AG08395 (cell line): ENCODE measurements around the gene UBA3.

ENCODE experiments used
- DNase-seq: peaks from one replicate; pipeline ENCODE4 v3.0.0; 2012; ENCODE audit warnings: mixed read lengths, low spot score

The UBA3 gene

DNA sequence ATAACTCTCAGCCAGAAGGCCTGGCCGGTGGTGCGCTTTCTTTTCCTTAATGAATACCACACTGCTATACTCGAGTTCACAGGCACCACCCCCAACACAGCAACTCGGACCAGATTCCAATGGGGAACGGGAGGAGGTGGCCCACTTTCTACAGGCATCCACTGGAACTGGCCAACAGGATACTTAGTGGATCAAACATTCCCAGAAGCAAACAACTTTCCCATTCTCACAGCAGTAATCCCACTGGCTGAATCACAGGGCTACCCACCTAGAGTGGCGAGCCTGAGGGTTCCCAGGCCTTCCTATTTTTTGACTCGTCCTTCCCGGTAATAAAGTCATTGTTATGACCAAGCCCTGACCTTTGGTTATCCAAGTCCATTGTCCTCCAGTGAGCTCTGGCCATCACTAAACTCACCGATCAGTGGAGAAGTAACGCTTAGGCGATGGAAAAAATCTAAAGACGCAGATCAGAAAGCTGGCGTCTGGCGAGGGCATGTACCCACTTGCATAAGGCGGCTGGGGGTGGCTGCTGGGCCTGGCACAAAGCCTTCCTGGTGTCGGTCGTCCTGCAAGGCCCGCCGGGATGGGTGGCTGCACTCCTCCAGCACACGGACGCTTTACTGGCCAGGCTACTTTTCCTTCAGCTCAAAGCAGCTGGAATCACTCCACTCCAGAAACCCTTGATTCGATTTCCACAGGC lies 67.9 kb downstream of the UBA3 start:
- peak; percentile 60 for DNase-seq

DNA sequence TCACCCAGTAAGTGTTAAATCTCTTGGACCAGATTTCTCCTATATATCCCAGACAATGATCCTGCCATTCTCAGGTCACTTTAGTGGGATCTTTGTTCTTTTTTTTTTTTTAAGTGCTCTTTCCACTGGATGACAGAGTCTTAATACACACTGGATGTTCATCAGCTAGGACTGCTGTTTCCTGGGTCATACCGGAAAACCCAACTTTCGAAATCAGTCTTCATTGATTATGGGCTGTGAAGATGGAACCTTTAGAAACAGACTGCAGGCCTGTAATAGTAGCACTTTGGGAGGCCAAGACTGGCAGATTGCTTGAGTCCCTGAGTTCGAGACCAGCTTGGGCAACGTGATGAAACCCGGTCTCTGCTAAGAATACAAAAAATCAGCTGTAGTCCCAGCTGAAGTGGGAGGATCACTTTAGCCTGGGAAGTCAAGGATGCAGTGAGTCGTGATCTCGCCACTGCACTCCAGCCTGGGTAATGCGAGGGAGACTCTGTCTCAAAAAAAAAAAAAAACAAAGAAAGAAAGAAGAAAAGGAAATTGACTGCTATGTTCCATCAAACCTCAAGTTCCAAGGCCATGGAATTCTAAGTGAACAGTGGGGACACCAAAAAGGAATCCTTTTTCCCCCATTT lies 69.0 kb downstream of the UBA3 start:
- no peak for DNase-seq

DNA sequence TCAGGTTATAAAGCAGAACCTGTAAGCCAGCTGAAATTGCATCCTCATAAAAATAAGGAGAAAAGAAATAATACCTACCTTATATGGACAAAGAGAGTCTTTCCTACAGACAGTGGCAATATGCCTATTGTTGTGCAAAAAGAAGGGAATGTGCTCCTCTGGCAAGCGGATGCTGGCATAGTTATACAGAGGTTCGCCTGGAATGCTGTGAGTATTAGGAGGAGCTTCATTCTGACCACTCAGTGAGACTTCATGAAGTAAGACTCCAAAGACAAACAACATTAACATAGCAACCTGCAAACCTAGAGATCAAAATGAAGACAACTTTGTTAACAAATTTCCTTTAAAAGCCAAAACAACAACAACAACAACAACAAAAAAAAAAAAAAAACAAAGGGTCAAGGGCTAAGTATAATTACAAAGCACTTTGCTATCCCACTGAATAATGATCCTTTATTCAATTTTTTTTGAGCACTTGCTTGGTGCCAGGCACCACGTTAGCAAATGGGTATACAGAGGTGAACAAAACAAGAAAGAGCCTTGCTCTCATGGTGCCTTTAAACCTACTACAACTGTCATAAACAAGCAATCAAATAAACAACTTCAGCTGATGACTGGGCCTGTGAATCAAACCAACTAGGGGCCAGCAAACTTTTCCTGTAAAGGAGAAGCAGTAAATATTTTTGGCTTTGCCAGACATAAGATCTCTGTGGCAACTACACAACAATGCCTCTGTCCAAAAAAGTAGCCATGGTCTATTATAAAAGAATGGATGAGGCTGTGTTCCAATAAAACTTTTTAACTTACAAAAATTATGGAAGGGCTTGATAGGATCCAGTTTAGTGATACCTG lies 70.4 kb downstream of the UBA3 start:
- DNase-seq, result peak; percentile 83

DNA sequence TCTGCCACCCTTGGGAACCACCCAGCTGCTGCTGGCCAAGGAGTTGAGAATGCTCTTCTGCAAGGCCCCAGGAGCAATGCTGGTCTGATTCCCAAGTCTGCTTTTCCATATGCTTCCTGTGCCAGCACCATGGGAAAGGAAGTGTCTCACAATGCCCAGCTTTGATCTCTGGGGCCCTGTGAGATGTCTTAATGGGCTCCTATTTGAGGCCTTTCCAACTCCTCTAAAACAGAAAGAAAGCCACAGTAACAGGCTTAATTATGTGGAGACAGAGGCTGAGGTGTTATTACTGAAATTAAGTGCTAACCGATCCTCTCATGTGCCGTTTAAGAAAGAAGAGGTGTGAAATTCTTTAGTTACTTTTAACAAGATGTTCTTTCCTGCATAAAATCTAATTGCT lies 71.2 kb downstream of the UBA3 start:
- no peak for DNase-seq

DNA sequence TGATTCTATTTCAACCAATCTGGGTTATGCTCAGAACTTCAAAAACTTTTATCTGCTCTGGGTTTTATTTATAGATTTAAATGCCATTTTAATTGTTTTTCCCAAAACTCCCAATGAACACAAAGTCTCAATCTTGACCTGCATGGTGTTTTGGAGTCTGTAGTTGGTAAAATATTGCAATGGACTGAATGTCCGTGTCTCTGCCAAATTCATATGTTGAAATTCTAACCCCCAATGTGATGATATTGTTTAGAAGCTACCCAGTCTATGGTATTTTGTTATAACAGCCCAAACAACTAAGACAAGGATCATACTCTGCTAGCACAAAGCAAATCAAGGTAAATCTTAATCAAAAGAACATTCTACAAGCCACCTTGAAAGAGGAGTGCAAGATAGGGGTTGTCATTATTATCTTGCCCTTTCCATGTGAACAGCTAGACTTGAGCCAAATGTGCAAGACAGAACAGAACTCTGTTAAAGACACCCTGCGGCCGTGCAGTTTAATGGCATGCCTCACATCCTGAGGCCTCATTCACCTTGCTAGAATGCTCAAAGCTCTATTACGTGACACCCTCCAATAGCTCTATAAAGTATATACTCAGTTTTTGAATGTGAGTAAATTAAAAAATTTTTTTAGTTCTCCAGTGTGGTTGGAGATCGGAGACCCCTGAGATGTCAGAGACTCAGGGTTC lies 74.2 kb downstream of the UBA3 start:
- no peak for DNase-seq

DNA sequence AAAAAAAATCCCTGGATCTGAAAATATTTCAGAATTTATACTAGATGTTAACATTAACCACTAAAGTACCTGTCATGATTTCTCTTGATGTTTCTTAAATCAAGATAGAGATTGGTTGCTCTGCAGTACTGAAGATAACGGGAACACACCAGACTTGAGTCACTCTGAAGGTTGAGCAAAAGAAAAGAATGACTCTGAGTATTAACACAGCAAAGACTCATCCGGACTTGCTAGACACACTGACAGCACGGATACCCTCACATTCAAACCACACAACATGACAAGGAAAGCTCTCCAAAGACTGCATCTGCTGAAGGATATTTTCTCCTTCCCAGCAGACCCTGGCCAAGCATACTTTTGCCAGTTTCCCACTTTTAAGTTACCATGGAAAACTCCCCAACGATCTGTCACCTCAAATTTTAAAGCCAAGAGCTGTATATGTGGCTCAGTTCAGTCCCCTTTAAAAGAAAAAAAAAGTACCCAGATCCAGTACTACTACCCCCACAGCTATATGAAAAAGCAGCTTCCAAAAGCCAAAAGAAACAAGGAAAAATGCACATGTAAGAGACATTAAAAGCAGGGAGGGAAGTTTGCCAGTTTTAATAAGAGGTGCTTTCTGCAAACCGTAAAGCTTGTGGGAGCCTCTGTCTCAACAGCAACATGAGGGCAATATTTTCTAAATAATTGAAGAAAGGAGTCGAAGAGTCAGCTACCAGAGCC lies 74.9 kb downstream of the UBA3 start:
- no peak for DNase-seq
